GM19023 (cell line): ENCODE results near the gene SPTBN1.
A peak's percentile ranks its signal among the peaks of the same experiment; 100 is the strongest.

ENCODE experiments used
- ATAC-seq: cut with Tn5 transposase; IDR thresholded peaks from one replicate; pipeline ENCODE4 v1.9.1; 2021; ENCODE audit warnings: mild to moderate bottlenecking, moderate library complexity; ENCODE audit not compliant: unreplicated experiment

Gene SPTBN1

GRCh38 chr2:54626884-54627283, 170.8 kb downstream of the SPTBN1 start:
- ATAC-seq, result no peak

DNA sequence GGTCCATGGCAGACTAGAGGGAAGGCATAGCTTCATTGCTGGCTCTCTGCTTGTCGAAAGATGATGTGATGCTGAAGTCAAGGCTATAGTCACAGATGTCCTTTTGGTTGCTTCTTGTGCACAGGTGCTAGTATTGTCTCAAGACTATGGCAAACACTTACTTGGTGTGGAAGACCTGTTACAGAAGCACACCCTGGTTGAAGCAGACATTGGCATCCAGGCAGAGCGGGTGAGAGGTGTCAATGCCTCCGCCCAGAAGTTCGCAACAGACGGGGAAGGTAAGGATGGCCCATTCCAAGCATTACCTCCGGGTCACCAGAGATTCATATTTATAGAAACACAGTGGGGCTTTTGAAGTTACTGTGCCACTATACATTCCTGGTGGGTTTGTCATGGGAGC, 171.8 kb downstream of the SPTBN1 start:
- ATAC-seq, result no peak

DNA sequence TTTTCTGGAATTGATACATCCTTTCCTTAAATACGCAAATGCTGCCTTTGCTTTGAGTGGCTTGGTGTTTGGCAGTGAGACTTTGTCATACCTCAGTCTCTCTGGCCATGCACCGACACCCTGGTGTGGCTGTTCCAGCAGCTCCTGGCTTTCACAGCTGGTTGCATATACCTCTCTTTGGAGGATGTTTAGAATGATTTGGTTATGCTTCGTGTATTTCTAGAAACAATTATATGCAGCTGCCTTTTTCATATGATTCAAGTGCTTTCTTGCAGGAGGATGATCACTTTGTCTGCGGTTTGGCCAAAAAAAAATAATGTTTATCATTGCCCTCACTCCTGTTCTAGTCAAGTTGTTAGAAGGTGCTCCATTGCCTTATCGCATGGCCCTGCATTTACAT, 172.3 kb downstream of the SPTBN1 start:
- ATAC-seq, result no peak

DNA sequence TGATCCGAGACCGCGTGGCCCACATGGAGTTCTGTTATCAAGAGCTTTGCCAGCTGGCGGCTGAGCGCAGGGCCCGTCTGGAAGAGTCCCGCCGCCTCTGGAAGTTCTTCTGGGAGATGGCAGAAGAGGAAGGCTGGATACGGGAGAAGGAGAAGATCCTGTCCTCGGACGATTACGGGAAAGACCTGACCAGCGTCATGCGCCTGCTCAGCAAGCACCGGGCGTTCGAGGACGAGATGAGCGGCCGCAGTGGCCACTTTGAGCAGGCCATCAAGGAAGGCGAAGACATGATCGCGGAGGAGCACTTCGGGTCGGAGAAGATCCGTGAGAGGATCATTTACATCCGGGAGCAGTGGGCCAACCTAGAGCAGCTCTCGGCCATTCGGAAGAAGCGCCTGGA, 172.8 kb downstream of the SPTBN1 start:
- ATAC-seq, result no peak

- no peak for ATAC-seq
These were observed 173.3 kb downstream of the SPTBN1 start for GRCh38 chr2:54629390-54629789.

GRCh38 chr2:54629914-54630857, 174.1 kb downstream of the SPTBN1 start:
- ATAC-seq, result no peak

GRCh38 chr2:54630858-54631497, 174.9 kb downstream of the SPTBN1 start:
- ATAC-seq, result no peak

DNA sequence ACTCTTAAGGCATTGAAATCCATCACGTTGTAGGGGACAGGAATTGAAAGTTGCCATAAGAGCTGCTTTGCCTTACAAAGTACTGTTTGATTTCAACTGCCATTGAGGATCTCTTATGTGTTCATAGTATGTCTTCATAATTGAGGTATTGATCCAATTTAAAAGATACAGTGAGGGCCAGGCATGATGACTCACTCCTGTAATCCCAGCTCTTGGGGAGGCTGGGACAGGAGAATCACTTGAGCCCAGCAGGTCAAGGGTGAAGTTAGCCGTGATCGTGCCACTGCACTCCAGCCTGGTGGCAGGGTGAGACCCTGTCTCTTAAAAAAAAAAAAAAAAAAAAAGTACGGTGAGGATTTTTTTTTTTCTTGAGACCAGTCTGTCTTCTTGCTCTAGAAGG, 175.6 kb downstream of the SPTBN1 start:
- no peak for ATAC-seq

DNA sequence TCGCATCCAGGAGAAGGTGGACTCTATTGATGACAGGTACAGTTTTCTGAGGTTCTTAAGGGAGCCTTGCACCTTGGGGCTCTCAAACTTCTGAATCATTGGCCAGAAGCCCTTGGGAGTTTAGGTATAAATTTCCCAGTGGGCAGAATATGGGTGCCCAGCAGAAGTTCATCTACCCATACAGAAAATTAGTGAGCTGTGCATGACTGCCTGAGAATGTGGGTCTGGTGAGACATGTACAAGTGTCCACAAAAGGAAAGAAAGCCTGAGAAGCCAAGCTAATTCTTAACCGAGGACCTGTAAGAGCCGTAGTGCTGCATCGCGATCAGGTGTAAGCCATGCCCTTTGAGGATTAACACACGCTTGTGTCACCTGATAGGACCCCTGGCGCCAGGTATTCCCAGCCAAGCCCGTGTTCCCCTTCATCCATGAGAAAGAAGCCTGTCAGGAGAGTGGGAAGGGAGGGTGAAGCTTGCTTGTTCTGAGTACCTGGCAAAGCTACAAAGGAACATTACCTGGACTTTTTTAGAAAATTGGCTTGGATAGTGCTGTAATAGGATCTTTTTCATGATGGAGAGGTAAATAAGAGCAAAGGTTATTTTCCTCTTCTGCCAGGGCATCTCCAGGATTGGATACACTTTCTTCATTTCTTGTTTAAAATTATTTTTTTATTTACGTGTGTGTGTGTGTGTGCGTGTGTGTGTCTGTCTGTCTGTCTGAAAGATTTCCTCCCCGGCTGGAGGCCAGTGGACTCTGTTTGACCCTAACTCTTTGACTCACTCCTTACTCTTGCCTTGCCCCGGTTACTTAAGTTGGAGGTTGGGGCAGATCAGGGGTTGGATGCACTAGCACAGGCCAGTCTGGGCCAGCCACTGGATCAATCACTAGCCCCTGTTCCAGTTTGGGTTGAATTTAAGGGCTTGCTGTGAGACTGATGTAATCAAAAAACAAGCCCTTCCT, 176.9 kb downstream of the SPTBN1 start:
- no peak for ATAC-seq

DNA sequence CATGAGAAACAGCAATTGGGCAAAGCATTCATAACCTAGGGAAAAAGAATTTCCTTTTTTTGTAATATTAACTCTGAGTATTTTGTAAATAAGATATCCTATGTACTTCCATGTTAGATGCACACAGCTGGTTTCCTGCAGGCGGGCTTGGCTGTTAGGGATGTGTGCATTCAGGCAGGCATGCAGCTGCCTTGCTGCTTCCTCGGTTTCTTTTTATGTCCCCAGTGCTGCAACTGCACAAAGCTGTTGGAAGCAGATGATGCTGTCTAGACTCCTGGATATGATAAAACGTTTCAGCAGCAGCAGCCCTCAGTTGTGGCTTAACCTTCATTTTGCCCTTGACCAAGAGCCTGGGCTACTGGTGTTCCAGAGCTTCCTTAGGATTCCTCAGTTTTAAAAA, 177.9 kb downstream of the SPTBN1 start:
- ATAC-seq, result no peak

DNA sequence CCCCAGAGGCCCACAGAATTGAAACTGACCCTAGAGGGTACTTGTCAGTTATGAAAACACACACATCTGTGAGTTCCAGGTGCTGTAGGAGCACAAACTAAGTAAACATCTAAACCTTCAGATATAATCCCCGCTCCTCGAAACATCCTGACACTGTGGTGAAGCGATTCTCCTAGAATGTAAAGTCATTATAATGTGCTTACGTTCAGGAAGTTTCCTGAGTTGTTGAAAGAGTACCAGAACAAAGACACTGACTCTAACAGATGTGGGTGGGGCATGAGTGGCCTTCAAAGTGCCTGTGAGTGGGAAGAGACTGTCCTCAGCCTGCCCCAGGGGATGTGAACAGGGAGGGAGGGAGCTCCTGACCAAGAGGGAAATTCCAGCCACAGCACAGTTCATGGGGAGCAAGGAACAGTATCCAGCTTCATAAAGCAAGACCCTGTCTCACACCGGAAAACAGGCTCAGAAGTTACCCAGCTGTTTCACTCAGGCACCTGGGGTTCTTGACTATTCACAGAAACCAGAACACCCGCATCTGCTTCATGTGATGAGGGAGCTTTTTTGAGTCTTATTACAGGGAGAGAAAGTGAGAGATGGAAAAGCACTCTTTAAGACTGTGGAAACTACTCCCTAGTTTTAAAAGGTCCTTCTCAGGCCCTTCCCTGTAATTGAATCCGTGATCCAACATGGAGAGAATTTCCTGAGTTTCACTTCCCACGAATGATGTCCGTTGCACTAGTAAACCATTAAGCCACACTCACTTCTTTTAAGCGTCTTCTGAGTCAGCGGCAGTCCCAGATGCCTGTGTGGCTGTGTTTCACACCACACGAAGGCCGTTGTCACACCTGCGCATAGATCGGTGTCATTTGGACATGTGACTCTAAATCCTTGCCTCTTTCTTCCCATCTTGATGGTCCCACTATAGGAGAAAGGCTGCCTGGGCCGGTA, 178.7 kb downstream of the SPTBN1 start:
- ATAC-seq, result peak; percentile 83

DNA sequence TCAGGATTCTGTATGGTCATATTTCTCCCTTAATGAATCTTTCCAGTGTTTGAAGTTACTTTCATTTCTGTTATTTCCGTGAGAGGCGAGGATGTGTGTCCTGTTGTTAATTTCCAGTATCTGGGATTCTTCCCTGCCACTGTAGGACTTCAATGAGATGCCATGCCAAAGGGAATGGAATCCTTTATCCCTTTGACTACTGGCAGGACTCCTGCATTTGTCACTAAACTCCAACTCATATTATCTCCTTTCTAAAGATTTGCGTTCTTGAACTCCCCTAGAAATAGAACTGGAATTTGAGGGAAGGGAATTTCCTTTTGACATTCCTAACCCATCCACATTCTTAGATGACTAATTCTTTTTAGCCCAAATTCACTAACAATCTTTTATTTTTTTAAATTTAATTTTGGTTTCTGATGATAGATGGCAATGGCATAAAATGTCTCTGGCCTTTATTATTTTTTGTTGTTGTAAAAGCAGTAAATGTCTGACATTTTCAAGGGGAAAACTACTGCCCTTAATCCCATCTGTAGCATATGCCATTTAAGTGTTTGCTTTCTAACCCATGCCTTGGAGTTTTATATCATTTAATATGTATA, 179.5 kb downstream of the SPTBN1 start:
- no peak for ATAC-seq

DNA sequence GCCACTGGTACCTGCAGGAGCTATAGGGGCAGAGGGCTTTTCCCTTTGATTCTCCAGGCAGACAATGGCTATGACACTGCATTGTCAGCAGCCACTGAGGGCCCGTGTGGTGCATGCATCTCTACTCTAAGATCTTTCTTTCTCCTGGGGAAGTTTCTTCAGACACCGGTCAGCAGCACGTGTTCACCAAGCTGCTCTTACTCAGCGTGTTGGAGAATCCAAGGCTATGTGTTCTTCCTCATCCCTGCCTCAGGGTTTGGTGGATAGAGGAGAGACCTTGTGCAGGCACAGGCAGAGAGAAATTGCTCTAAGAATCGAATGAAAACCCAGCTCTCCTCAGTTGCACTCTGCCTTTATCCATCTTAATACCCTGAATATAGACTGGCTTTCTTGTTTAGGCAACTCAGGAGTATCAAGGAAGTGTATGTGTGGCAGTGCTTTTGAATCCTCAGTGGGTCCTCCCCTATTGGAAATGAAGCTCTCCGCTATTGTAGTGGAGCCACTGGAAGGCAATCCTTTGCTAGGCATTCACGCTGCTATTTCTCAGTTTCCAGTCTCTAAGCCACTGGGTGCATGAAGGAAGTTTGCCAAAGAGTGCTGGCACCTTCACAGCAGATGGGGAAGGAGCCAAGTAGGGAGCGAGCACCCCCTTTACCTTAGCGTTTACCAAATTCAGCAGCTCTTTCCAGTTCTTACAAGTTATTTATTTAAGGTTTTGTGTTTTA, 180.4 kb downstream of the SPTBN1 start:
- no peak for ATAC-seq

- ATAC-seq, result no peak
These were observed 182.0 kb downstream of the SPTBN1 start for GRCh38 chr2:54638103-54638502.

DNA sequence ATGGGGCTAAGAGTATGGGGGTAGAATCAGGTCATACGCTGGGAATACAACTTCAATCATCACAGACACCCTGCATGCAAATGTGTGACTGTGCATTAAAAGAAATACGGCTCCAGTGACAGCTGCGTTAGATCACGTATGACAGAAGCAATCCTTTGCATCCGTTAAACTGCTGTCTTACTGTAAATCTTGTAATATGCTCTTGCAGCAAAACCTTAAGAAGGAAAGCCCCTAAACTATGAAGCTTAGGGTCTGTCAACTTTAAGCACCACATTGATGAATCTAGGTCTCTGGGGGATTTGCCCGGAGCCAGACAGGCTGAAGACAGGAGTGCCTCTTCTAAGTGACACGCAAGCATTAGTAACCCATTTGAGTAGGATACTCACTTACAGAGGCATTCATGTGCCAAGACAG, 182.7 kb downstream of the SPTBN1 start:
- ATAC-seq, result no peak

DNA sequence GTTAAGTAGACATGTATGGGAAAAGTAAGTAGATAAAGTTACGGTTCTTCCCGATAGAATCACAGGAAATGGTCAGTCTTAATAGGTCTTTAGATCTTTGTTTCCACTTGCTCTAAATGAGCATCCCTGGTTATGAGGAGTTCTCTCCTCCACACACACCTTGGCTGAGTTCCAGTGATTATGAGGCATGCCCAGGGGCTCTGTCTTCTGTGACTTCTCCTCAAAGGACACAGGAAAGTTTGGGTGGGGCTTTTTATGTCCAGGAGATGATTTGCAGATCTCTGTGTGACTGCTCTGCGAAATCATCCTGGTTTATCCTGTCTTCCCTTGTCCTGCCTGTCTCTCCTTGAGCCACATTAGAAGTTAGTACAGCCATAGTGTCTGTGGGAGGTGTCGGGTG, 183.5 kb downstream of the SPTBN1 start:
- no peak for ATAC-seq

GRCh38 chr2:54640834-54641540, 184.9 kb downstream of the SPTBN1 start:
- ATAC-seq, result no peak

DNA sequence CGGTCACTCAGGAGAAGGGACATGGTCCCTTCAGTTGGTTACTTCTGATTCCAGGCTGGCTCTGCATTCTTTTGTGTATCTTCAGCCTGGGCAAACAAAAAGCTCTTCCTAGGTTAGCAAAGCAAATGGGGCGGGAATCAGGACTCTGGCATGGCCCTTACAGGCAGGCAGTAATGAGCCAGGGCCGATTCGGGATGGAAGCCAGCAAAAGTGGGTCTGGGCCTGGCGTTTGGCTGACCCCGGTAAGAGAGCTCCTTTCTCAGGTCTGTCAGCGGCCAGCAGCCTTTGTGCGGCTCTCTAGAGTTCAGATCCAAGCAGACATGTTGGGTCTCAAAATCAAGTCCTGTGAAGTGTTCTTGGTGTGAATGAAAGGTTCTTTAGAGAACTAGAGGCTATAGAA, 185.9 kb downstream of the SPTBN1 start:
- ATAC-seq, result no peak
